ENCODE results near the gene ROCK2. TPM values are rescaled to one million over a fixed set of nuclear protein-coding genes. Genes with fewer than 3 reads are reported as not detected.

Gene ROCK2
- polyA plus RNA-seq, 1 experiment, result 6.0 TPM

- Histone ChIP-seq H3K36me3 (ENCODE audit: control insufficient read depth, insufficient read depth, low read length) (no peaks in the 10 kb centered on the region), H3K27me3 (ENCODE audit: control insufficient read depth, insufficient read depth, low read length) (no peaks in the 10 kb centered on the region), H3K4me3 (ENCODE audit: low read depth, low read length) (no peak overlapping the region)
- TF ChIP-seq CTCF (IDR thresholded peaks at IDR 0.05; ENCODE audit: insufficient read depth, low read depth, low read length), result no peak
- DNase-seq (ENCODE audit: low read depth), result no peak
- CTCF ChIA-PET, result no interaction called here
- POLR2A ChIA-PET, result no interaction called here
Measured at GRCh38 chr2:11363868-11364564, 19.6 kb upstream of the ROCK2 start.

GRCh38 chr2:11359865-11360264, 15.4 kb upstream of the ROCK2 start:
- peaks cover 2% of the 10 kb centered on the region; the same call in 1 of the 2 replicates for H3K27me3 ChIP-seq (ENCODE audit: control insufficient read depth, insufficient read depth, low read length)
- no peak overlapping the region for H3K4me3 ChIP-seq (ENCODE audit: low read depth, low read length)
- ChIA-PET POLR2A (no interaction called here), CTCF (no interaction called here)
- H3K36me3 ChIP-seq (ENCODE audit: control insufficient read depth, insufficient read depth, low read length), result no peaks in the 10 kb centered on the region
- TF ChIP-seq CTCF (IDR thresholded peaks at IDR 0.05; ENCODE audit: insufficient read depth, low read depth, low read length), result no peak
- no peak for DNase-seq (ENCODE audit: low read depth)

GRCh38 chr2:11357428-11357972, 13.1 kb upstream of the ROCK2 start:
- Histone ChIP-seq H3K27me3 (ENCODE audit: control insufficient read depth, insufficient read depth, low read length) (peaks cover 3% of the 10 kb centered on the region), H3K4me3 (ENCODE audit: low read depth, low read length) (no peak overlapping the region), H3K36me3 (ENCODE audit: control insufficient read depth, insufficient read depth, low read length) (no peaks in the 10 kb centered on the region)
- POLR2A ChIA-PET, result no interaction called here
- no peak for DNase-seq (ENCODE audit: low read depth)
- no peak for TF ChIP-seq CTCF (IDR thresholded peaks at IDR 0.05; ENCODE audit: insufficient read depth, low read depth, low read length)
- CTCF ChIA-PET, result interaction anchor here (0.6 to 1.0 kb wide), 2 partner anchors 13 to 141 kb away, joined by 3 to 4 read pairs; partner anchors contain the start of gene ROCK2

GRCh38 chr2:11356764-11357163, 12.3 kb upstream of the ROCK2 start:
- ChIA-PET POLR2A (interaction anchor here (0.7 kb wide), 1 partner anchor 17 kb away, joined by 4 read pairs; no protein-coding TSS in a partner anchor), CTCF (interaction anchor here (1.0 kb wide), 1 partner anchor 12 kb away, joined by 4 read pairs; the partner anchor contains the start of gene ROCK2)
- peaks cover 3% of the 10 kb centered on the region for H3K27me3 ChIP-seq (ENCODE audit: control insufficient read depth, insufficient read depth, low read length)
- DNase-seq (ENCODE audit: low read depth), result no peak
- no peak for TF ChIP-seq CTCF (IDR thresholded peaks at IDR 0.05; ENCODE audit: insufficient read depth, low read depth, low read length)
- no peak overlapping the region for H3K4me3 ChIP-seq (ENCODE audit: low read depth, low read length)
- H3K36me3 ChIP-seq (ENCODE audit: control insufficient read depth, insufficient read depth, low read length), result no peaks in the 10 kb centered on the region

GRCh38 chr2:11355194-11356053, 11.0 kb upstream of the ROCK2 start:
- no peak for TF ChIP-seq CTCF (IDR thresholded peaks at IDR 0.05; ENCODE audit: insufficient read depth, low read depth, low read length)
- DNase-seq (ENCODE audit: low read depth), result no peak
- Histone ChIP-seq H3K36me3 (ENCODE audit: control insufficient read depth, insufficient read depth, low read length) (no peaks in the 10 kb centered on the region), H3K27me3 (ENCODE audit: control insufficient read depth, insufficient read depth, low read length) (peaks cover 3% of the 10 kb centered on the region), H3K4me3 (ENCODE audit: low read depth, low read length) (no peak overlapping the region)
- CTCF ChIA-PET, result no interaction called here
- POLR2A ChIA-PET, result interaction anchor here (0.5 kb wide), 1 partner anchor 58 kb away, joined by 16 read pairs; no protein-coding TSS in a partner anchor
